Measurements from ENCODE around the gene TFF2. TPM values are rescaled to one million over a fixed set of nuclear protein-coding genes. Genes with fewer than 3 reads are reported as not detected.
A peak's percentile ranks its signal among the peaks of the same experiment; 100 is the strongest.

TFF2 gene
- polyA plus RNA-seq, 3 donors: not detected

DNA sequence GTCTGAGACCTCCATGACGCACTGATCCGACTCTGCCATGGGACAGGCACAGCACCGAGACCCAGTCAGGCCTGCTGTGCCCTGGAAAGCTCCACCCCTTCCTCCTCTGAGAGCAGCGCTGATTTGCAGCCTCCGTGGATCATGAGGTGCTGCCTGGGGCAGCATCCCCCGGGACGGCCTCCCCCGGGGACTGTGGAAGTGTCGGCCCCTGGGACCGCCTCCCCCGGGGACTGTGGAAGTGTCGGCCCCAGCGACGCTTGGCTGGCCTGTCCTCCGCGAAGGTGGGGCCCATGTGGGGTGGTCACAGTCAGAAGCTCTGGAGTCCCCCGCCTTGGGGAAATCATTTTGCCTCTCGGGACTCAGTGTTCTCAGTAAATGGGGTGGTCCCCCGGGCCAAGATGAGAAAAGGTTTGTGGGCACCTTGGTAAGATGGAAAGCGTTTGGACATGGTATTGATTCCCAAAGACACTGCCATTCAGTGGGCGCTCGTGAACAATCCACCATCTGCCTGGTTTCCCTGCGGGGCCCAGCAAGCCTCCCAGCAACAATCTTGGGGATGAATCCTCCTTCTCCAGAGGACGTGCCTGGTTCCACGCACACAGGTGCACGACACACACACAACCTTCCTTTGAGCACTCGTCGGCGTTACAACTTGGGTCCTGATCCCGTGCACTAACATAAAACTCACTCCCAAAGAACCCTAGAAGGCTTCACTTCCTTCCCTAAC lies 3.0 kb downstream of the TFF2 start:
- no peaks in the 10 kb centered on the region for H3K9me3 Mint-ChIP-seq
- peaks cover 0 to 6% (median 2%) of the 10 kb centered on the region in 3 donors for H3K27me3 Mint-ChIP-seq (ENCODE audit: low read depth in 3 of 3)
- Histone ChIP-seq H3K9me3 (replicated peaks in 1 of 2; ENCODE audit: control insufficient read depth in 1 of 2, insufficient read depth in 1 of 2, low read length in 2 of 2) (no peaks in the 10 kb centered on the region), H3K4me3 (replicated peaks in 1 of 3; ENCODE audit: low read depth in 2 of 3, low read length in 3 of 3) (no peak overlapping the region), H3K4me1 (ENCODE audit: control insufficient read depth in 1 of 2, insufficient read depth in 2 of 2, low read length in 2 of 2) (no peaks in the 10 kb centered on the region), H3K36me3 (replicated peaks in 1 of 2; ENCODE audit: control insufficient read depth in 1 of 2, insufficient read depth in 2 of 2, low read length in 2 of 2) (no peaks in the 10 kb centered on the region), H3K79me2 (ENCODE audit: insufficient read depth, low read length) (no peaks in the 10 kb centered on the region), H3K9ac (ENCODE audit: insufficient read depth, low read length, poor library complexity, severe bottlenecking) (no peak overlapping the region), H3K27ac (ENCODE audit: low read depth in 1 of 2, low read length in 2 of 2) (no peak overlapping the region), H3K4me2 (replicated peaks; ENCODE audit: extremely low read depth, low read length, poor library complexity, severe bottlenecking) (no peak overlapping the region), H2AFZ (ENCODE audit: insufficient read depth, low read depth, low read length, poor library complexity, severe bottlenecking) (no peak overlapping the region), H3K27me3 (ENCODE audit: control insufficient read depth in 2 of 2, insufficient read depth in 2 of 2, low read length in 2 of 2) (no peaks in the 10 kb centered on the region), H4K20me1 (ENCODE audit: insufficient read depth, low read length) (no peaks in the 10 kb centered on the region)
- H3K27ac Mint-ChIP-seq: peak overlapping the region in 1 of 7 donors; percentile 40
- H3K4me3 Mint-ChIP-seq: no peak overlapping the region
- H3K36me3 Mint-ChIP-seq: no peaks in the 10 kb centered on the region
- intact Hi-C loops (cut with micrococcal nuclease): no loop called here
- TF ChIP-seq, protein P1, sequence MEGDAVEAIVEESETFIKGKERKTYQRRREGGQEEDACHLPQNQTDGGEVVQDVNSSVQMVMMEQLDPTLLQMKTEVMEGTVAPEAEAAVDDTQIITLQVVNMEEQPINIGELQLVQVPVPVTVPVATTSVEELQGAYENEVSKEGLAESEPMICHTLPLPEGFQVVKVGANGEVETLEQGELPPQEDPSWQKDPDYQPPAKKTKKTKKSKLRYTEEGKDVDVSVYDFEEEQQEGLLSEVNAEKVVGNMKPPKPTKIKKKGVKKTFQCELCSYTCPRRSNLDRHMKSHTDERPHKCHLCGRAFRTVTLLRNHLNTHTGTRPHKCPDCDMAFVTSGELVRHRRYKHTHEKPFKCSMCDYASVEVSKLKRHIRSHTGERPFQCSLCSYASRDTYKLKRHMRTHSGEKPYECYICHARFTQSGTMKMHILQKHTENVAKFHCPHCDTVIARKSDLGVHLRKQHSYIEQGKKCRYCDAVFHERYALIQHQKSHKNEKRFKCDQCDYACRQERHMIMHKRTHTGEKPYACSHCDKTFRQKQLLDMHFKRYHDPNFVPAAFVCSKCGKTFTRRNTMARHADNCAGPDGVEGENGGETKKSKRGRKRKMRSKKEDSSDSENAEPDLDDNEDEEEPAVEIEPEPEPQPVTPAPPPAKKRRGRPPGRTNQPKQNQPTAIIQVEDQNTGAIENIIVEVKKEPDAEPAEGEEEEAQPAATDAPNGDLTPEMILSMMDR (IDR thresholded peaks at IDR 0.05): no peak
- 91% methylated on average over 26 of the region's 30 CpGs for WGBS (ENCODE audit: insufficient coverage)
- DNase-seq: no peak
- H3K4me1 Mint-ChIP-seq: no peaks in the 10 kb centered on the region

DNA sequence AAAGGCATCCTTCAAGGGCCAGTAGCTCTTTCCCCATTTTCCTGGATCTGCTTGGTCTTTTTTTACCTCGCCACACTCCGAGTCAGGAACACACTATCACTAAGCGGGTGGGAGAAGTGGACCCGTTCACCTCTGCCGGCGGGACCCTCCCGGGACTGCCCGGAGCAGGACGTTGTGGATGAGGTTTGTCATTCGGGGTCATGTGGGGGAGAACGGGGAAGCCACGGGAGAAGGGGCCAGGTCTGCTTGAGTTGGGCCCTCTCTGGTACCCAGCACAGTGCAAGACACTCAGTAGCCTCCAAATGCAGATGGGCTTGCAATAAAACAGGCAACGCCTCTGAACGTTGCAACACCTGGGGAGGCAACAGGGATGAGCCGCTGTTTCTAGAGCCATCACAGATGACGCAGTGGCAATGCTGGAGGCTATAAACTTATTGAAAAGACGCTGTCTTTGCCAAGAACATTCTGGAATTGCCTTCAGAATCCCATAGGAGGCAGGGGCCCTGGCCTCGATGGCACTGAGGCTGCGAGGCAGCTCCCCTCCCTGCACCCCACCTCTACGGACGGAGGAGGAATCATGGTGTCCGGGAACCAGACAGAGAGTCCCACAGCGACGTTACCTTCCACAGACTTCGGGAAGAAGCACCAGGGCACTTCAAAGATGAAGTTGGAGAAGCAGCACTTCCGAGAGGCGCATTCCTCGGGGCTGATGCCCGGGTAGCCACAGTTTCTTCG lies 3.8 kb downstream of the TFF2 start:
- Histone ChIP-seq H3K4me3 (replicated peaks in 1 of 3; ENCODE audit: low read depth in 2 of 3, low read length in 3 of 3) (no peak overlapping the region), H3K4me1 (ENCODE audit: control insufficient read depth in 1 of 2, insufficient read depth in 2 of 2, low read length in 2 of 2) (no peaks in the 10 kb centered on the region), H3K36me3 (replicated peaks in 1 of 2; ENCODE audit: control insufficient read depth in 1 of 2, insufficient read depth in 2 of 2, low read length in 2 of 2) (no peaks in the 10 kb centered on the region), H3K9me3 (replicated peaks in 1 of 2; ENCODE audit: control insufficient read depth in 1 of 2, insufficient read depth in 1 of 2, low read length in 2 of 2) (no peaks in the 10 kb centered on the region), H3K27ac (ENCODE audit: low read depth in 1 of 2, low read length in 2 of 2) (no peak overlapping the region), H2AFZ (ENCODE audit: insufficient read depth, low read depth, low read length, poor library complexity, severe bottlenecking) (no peak overlapping the region), H3K79me2 (ENCODE audit: insufficient read depth, low read length) (no peaks in the 10 kb centered on the region), H3K27me3 (ENCODE audit: control insufficient read depth in 2 of 2, insufficient read depth in 2 of 2, low read length in 2 of 2) (no peaks in the 10 kb centered on the region), H4K20me1 (ENCODE audit: insufficient read depth, low read length) (no peaks in the 10 kb centered on the region), H3K9ac (ENCODE audit: insufficient read depth, low read length, poor library complexity, severe bottlenecking) (no peak overlapping the region), H3K4me2 (replicated peaks; ENCODE audit: extremely low read depth, low read length, poor library complexity, severe bottlenecking) (no peak overlapping the region)
- Mint-ChIP-seq H3K36me3 (no peaks in the 10 kb centered on the region), H3K4me3 (no peak overlapping the region), H3K9me3 (no peaks in the 10 kb centered on the region), H3K4me1 (no peaks in the 10 kb centered on the region), H3K27ac (peak overlapping the region in 1 of 7 donors; percentile 40), H3K27me3 (ENCODE audit: low read depth in 3 of 3) (peaks cover 0 to 6% (median 0%) of the 10 kb centered on the region in 3 donors)
- TF ChIP-seq, protein P1 (IDR thresholded peaks at IDR 0.05): no peak
- WGBS (ENCODE audit: insufficient coverage): 93% methylated on average over 22 of the region's 30 CpGs
- intact Hi-C loops (cut with micrococcal nuclease): no loop called here
- DNase-seq: no peak

Data from CD14-positive monocyte (primary cell).